AG04450 (cell line): Measurements from ENCODE around the gene ZNF420. TPM values are rescaled to one million over a fixed set of nuclear protein-coding genes. Genes with fewer than 3 reads are reported as not detected.
A peak's percentile ranks its signal among the peaks of the same experiment; 100 is the strongest.
"Not testable (repeated sequence)": the region's sequence is repeated elsewhere in the genome, so short reads cannot be mapped to it uniquely, and the experiment has no call there.

ENCODE experiments used
- CTCF ChIA-PET: fragments of 300-600, 350-600 bp; formaldehyde crosslinking; extraction: SDS; loops from one replicate; lab custom pipeline; 2022; ENCODE audit warnings: antibody characterized with exemption, inconsistent platforms; lab: Charles Lee
- POLR2A ChIA-PET: fragments of 350-600 bp; formaldehyde crosslinking; extraction: SDS; loops from one replicate; lab custom pipeline; 2021; ENCODE audit warnings: antibody characterized with exemption, inconsistent platforms; lab: Yijun Ruan, JAX
- DNase-seq: peaks from one replicate; pipeline ENCODE4 v3.0.0-alpha.2; 2011; ENCODE audit warnings: low read depth, low spot score
- H3K27ac ChIP-seq: one replicate; pipeline ENCODE4 v1.5.1; 2012; ENCODE audit warnings: low read depth, low read length, control low read depth
- H3K27me3 ChIP-seq: one replicate; pipeline ENCODE4 v1.6.0; 2012; ENCODE audit warnings: low read length; ENCODE audit not compliant: control insufficient read depth, insufficient read depth
- H3K4me3 ChIP-seq: 2 replicates; pipeline ENCODE4 v1.5.1; 2011; ENCODE audit warnings: mild to moderate bottlenecking, low read depth, low read length, control low read depth
- H3K9me3 ChIP-seq: 2 replicates; pipeline ENCODE4 v1.5.1; 2012; ENCODE audit warnings: low read length; ENCODE audit not compliant: control insufficient read depth, insufficient read depth
- polyA minus RNA-seq: library from RNA; depleted of rRNA, polyadenylated mRNA; stranded (reverse); fragments of >200 nt; gene quantifications from 2 replicates; pipeline ENCODE4 v1.2.3, GENCODE V29; 2011; rRNA and poly(A)+ RNA removed
- polyA plus RNA-seq: library from polyadenylated mRNA; depleted of rRNA; stranded (reverse); fragments of >200 nt; gene quantifications from 2 replicates; pipeline ENCODE4 v1.2.3, GENCODE V29; 2011; rRNA removed
- TF ChIP-seq, protein P1 (sequence below): IDR thresholded peaks from 2 replicates; pipeline ENCODE4 v1.5.1; 2011; ENCODE audit warnings: low read depth, low read length, control low read depth, inconsistent platforms

The ZNF420 gene
- polyA plus RNA-seq = 4.2 and 5.9 TPM in 2 replicates
- 5.2 and 10.1 TPM in 2 replicates for polyA minus RNA-seq

DNA sequence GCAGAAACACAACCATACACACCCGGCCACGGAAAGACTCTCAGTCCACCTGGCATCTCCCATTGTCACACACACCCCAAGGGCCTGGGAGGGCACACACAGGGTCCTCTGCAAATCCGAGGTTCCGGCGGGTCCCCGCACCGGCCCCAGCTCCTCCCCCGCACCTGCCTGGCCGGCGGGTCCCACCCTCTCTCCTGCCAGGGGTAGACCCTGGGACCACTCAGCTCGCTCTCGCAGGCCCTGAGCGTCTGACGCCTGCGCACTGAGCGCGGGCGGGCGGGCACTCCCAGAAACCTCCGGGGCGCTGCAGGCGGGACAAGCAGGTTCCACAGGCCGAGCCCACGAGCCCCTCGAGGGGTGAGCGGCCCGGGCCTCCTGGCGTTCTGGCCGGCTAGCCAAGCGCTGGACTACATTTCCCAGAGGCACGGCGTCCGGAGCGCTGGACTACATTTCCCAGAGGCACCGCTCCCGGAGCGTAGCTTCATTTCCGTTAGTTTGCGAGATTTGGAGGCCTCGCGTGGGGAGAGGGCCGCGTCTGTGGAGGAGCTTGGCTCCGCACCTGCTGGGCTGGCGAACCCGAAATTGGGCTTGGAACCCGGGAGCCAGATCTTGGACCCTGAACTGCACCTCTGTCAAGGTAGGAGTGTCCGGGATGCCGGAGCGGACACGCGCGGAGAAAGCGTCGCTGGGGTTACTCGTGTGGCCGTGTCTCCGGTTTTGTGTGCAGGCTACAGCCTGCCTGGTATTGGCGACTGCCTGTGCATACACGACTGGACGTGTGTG, at the start of gene ZNF420:
TSS of gene ZNF420 (plus strand) at position 500 of the 783 bp plus-strand sequence. CDS start 10,686 bp downstream, outside the sequence.
- Histone ChIP-seq H3K4me3 (peak within 1 kb of the TSS; percentile 97), H3K27ac (no peak within 1 kb of the TSS), H3K9me3 (peaks cover 15% of the 10 kb centered on the region), H3K27me3 (no peaks in the 10 kb centered on the region)
- POLR2A ChIA-PET = interaction anchor here (0.6 to 1.5 kb wide), 4 partner anchors 75 to 239 kb away, joined by 3 to 12 read pairs (median 6); partner anchors contain the start of gene ZNF383
- DNase-seq = peak; percentile 90
- TF ChIP-seq, protein P1, sequence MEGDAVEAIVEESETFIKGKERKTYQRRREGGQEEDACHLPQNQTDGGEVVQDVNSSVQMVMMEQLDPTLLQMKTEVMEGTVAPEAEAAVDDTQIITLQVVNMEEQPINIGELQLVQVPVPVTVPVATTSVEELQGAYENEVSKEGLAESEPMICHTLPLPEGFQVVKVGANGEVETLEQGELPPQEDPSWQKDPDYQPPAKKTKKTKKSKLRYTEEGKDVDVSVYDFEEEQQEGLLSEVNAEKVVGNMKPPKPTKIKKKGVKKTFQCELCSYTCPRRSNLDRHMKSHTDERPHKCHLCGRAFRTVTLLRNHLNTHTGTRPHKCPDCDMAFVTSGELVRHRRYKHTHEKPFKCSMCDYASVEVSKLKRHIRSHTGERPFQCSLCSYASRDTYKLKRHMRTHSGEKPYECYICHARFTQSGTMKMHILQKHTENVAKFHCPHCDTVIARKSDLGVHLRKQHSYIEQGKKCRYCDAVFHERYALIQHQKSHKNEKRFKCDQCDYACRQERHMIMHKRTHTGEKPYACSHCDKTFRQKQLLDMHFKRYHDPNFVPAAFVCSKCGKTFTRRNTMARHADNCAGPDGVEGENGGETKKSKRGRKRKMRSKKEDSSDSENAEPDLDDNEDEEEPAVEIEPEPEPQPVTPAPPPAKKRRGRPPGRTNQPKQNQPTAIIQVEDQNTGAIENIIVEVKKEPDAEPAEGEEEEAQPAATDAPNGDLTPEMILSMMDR = no peak
- CTCF ChIA-PET = no interaction called here

DNA sequence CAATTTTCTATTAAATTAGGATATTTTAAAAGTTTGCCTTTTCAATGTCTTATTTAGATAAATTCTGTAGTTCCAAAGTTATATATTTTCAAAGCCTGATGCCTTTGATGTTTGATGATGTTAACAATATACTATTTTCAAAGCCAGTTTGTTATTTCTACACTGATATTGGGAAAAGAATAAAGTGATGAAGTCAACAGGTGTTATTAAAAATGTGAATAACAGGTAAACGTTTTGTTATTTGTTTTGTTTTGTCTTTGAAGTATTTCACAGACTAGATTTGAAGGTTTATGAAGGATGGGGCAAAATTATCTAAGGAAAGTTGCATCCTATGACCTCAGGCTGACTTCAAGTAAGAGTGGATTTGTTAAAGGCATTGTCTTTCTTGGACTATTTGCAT, 33.1 kb upstream of the ZNF420 start:
- ChIA-PET CTCF (no interaction called here), POLR2A (no interaction called here)
- Histone ChIP-seq H3K9me3 (peaks cover 3% of the 10 kb centered on the region; the same call in 1 of the 2 replicates), H3K4me3 (no peak overlapping the region), H3K27me3 (no peaks in the 10 kb centered on the region), H3K27ac (no peak overlapping the region)
- DNase-seq = no peak
- TF ChIP-seq, protein P1 = no peak

DNA sequence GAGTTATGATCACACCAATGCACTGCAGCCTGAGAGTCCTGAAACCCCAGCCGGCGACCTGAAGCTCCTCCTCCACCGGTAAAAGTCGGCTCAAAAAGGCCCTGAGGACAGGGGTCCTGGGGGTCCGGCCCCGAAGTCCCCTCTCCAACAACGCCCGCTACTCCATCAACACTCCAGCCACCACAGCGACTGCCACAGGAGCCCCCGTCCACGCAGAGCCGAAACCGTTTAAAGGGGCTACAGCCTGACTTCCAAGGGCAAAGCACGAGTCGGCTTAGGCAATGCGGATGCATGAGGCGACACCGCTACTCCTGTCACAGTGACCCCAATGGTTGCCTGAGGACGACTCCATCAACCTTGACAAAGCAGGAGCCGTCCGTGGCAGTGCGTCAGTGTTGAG, 22.9 kb upstream of the ZNF420 start:
- POLR2A ChIA-PET = no interaction called here
- Histone ChIP-seq H3K9me3 (peaks cover 64% of the 10 kb centered on the region), H3K27ac (no peak overlapping the region), H3K27me3 (no peaks in the 10 kb centered on the region), H3K4me3 (no peak overlapping the region)
- no peak for DNase-seq
- CTCF ChIA-PET = no interaction called here
- TF ChIP-seq, protein P1 = no peak

DNA sequence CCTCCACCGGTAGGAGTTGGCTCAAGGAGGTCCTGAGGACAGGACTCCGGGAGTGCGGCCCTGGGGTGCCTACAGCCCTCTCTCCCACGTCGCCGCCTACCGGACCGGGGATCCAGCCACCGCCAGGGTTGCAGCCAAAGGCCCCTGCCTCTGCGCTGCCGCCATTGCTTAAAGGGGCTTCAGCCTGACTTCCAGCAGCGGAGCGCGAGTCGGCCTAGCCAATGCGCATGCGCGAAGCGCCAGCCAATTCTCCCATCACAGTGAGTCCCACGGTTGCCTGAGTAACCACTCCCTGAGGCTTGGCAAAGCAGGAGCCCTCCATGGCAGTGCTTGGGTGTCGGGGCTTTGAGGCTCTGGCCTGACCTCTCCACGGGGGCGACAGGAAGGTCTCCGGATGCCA, 21.5 kb upstream of the ZNF420 start:
- DNase-seq = no peak
- ChIA-PET POLR2A (no interaction called here), CTCF (no interaction called here)
- Histone ChIP-seq H3K4me3 (no peak overlapping the region), H3K27me3 (no peaks in the 10 kb centered on the region), H3K27ac (no peak overlapping the region), H3K9me3 (peaks cover 71% of the 10 kb centered on the region)
- TF ChIP-seq, protein P1 = no peak

GRCh38 chr19:37059142-37059541, 19.1 kb upstream of the ZNF420 start:
- Histone ChIP-seq H3K4me3 (no peak overlapping the region), H3K27me3 (no peaks in the 10 kb centered on the region), H3K9me3 (peaks cover 67% of the 10 kb centered on the region), H3K27ac (no peak overlapping the region)
- CTCF ChIA-PET = no interaction called here
- no peak for DNase-seq
- TF ChIP-seq, protein P1 = no peak
- POLR2A ChIA-PET = no interaction called here

GRCh38 chr19:37064886-37065285, 13.3 kb upstream of the ZNF420 start:
- POLR2A ChIA-PET, DNase-seq, H3K27me3 ChIP-seq, H3K4me3 ChIP-seq, CTCF ChIA-PET, H3K27ac ChIP-seq: not testable (repeated sequence)
- peaks cover 23% of the 10 kb centered on the region for H3K9me3 ChIP-seq
